Sigmoid colon (tissue), 7 donors: Measurements from ENCODE around the gene GLOD5. TPM values are rescaled to one million over a fixed set of nuclear protein-coding genes. Genes with fewer than 3 reads are reported as not detected.

Experiments used
- DNase-seq: peaks from one replicate; pipeline ENCODE4 v3.0.0-alpha.2; 2019
- H3K27ac ChIP-seq, 4 donors: fragments of 200-600 bp; sonication (generic); one replicate each; pipeline ENCODE4 v1.5.1; 2016 to 2019; ENCODE audit warnings: mild to moderate bottlenecking in 1 of 4
- H3K27me3 ChIP-seq, 3 donors: fragments of 200-600 bp; sonication (generic); one replicate each; pipeline ENCODE4 v1.5.1; 2019; ENCODE audit warnings: mild to moderate bottlenecking in 1 of 3
- H3K36me3 ChIP-seq, 4 donors: fragments of 200-600 bp; sonication (generic); one replicate each; pipeline ENCODE4 v1.5.1; 2016 to 2019
- H3K4me1 ChIP-seq, 4 donors: fragments of 200-600 bp; sonication (generic); one replicate each; pipeline ENCODE4 v1.5.1; 2017 to 2019
- H3K4me3 ChIP-seq, 4 donors: fragments of 200-600 bp; sonication (generic); one replicate each; pipeline ENCODE4 v1.5.1; 2017 to 2019; ENCODE audit warnings: mild to moderate bottlenecking in 2 of 4, moderate library complexity in 1 of 4
- H3K9me3 ChIP-seq, 4 donors: fragments of 200-600 bp in 3 of 4; sonication (generic) in 3 of 4; one replicate each; pipeline versions ENCODE4 v1.5.1 to v1.6.1; 2013 to 2019
- CTCF ChIP-seq, 4 experiments: fragments of 450-650 bp in 3 of 4; fragments of 200-600 bp in 1 of 4; IDR thresholded peaks; one replicate each; pipeline ENCODE4 v1.5.1; 2016 to 2019; ENCODE audit warnings: antibody characterized with exemption in 4 of 4, mild to moderate bottlenecking in 3 of 4, moderate library complexity in 2 of 4
- EP300 ChIP-seq, 4 donors: sonication (generic); formaldehyde crosslinking; IDR thresholded peaks; one replicate each; pipeline ENCODE4 v1.6.1; 2017; ENCODE audit warnings: antibody characterized with exemption in 4 of 4
- POLR2A ChIP-seq, 2 donors: fragments of 450-650 bp; IDR thresholded peaks; one replicate each; pipeline ENCODE4 v1.6.1; 2016; ENCODE audit warnings: antibody characterized with exemption in 2 of 2, mild to moderate bottlenecking in 2 of 2, moderate library complexity in 2 of 2
- POLR2AphosphoS5 ChIP-seq, 4 donors: sonication (generic); formaldehyde crosslinking; IDR thresholded peaks; one replicate each; pipeline ENCODE4 v1.6.1; 2017; ENCODE audit warnings: antibody characterized with exemption in 4 of 4
- WGBS, 2 donors: extraction: QIAGEN DNeasy Blood & Tissue Kit; methylation state at CpG; one replicate each; pipeline ENCODE4 v1.1.7; 2013; 5-methylcytosine and 5-hydroxymethylcytosine counted together
- intact Hi-C: fragments of 100-400 bp; cut with DNase I; formaldehyde crosslinking; loops from one replicate; pipeline ENCODE4 v1.15.1; 2023
- polyA plus RNA-seq, 3 donors: library from polyadenylated mRNA; stranded (reverse); fragments of 200-250 nt; gene quantifications; one replicate each; pipeline ENCODE4 v1.2.3, GENCODE V29; 2013
- total RNA-seq, 4 donors: library from RNA; depleted of rRNA; stranded (reverse); fragments of >200 nt; gene quantifications; one replicate each; pipeline ENCODE4 v1.1.0, GENCODE V29; 2016
- donor health status: healthy with polysubstance abuse.
- donor health status: Bipolar disorder and iron deficiency.
- donor health status: healthy.

Gene GLOD5
- total and polyA plus RNA-seq, 7 donors = 7.5 to 22.7 (median 10.8) TPM; not detected in 4

- intact Hi-C loops = loop anchor here (1.0 kb wide), 2 partner anchors 41 to 64 kb away; partner anchors contain the start of gene SUV39H1
- Histone ChIP-seq H3K4me1 (peaks cover 0 to 6% (median 2%) of the 10 kb centered on the region in 4 donors), H3K9me3 (no peaks in the 10 kb centered on the region), H3K27me3 (no peaks in the 10 kb centered on the region), H3K4me3 (peak overlapping the region; percentile 37 to 61 (median 56)), H3K36me3 (no peaks in the 10 kb centered on the region), H3K27ac (peak overlapping the region; percentile 83 to 93 (median 86))
- DNase-seq = peak; percentile 97
- 0 to 1% methylated on average over 48 of the region's 48 CpGs for WGBS, 2 donors
- no peak for TF ChIP-seq EP300 (IDR thresholded peaks at IDR 0.05)
- TF ChIP-seq POLR2AphosphoS5 (IDR thresholded peaks at IDR 0.05) = peak; percentile 52 to 82 (median 76)
- peak; percentile 57 to 66 for TF ChIP-seq POLR2A (IDR thresholded peaks at IDR 0.05)
- TF ChIP-seq CTCF (IDR thresholded peaks at IDR 0.05) = no peak
Measured at GRCh38 chrX:48737213-48737938, 24.2 kb upstream of the GLOD5 start.

GRCh38 chrX:48737940-48738339 lies 23.6 kb upstream of the GLOD5 start:
- intact Hi-C loops = loop anchor here (1.0 kb wide), 2 partner anchors 42 to 63 kb away; partner anchors contain the start of gene SUV39H1
- Histone ChIP-seq H3K4me1 (peaks cover 0 to 6% (median 2%) of the 10 kb centered on the region in 4 donors), H3K4me3 (peak overlapping the region; percentile 37 to 61 (median 56)), H3K9me3 (no peaks in the 10 kb centered on the region), H3K27me3 (no peaks in the 10 kb centered on the region), H3K36me3 (no peaks in the 10 kb centered on the region), H3K27ac (peak overlapping the region; percentile 83 to 93 (median 86))
- no peak for DNase-seq
- TF ChIP-seq CTCF (IDR thresholded peaks at IDR 0.05) (no peak), EP300 (IDR thresholded peaks at IDR 0.05) (no peak), POLR2A (IDR thresholded peaks at IDR 0.05) (no peak), POLR2AphosphoS5 (IDR thresholded peaks at IDR 0.05) (no peak)
- WGBS, 2 donors = 51 to 53% methylated on average over 7 of the region's 7 CpGs

- Histone ChIP-seq H3K27me3 (no peaks in the 10 kb centered on the region), H3K9me3 (no peaks in the 10 kb centered on the region), H3K4me1 (peaks cover 0 to 6% (median 2%) of the 10 kb centered on the region in 4 donors), H3K4me3 (no peak overlapping the region), H3K36me3 (no peaks in the 10 kb centered on the region), H3K27ac (no peak overlapping the region)
- WGBS, 2 donors = 95 to 96% methylated on average over 8 of the region's 8 CpGs
- DNase-seq = no peak
- TF ChIP-seq EP300 (IDR thresholded peaks at IDR 0.05) = no peak
- TF ChIP-seq CTCF (IDR thresholded peaks at IDR 0.05) = no peak
- no peak for TF ChIP-seq POLR2AphosphoS5 (IDR thresholded peaks at IDR 0.05)
- TF ChIP-seq POLR2A (IDR thresholded peaks at IDR 0.05) = no peak
- intact Hi-C loops = no loop called here
Measured at GRCh38 chrX:48741834-48742233, 19.7 kb upstream of the GLOD5 start.

- H3K9me3 ChIP-seq = no peaks in the 10 kb centered on the region
Measured at GRCh38 chrX:48745222-48745621, 16.3 kb upstream of the GLOD5 start.

More at GRCh38 chrX:48745222-48745621, 16.3 kb upstream of the GLOD5 start:
- no peaks in the 10 kb centered on the region for H3K36me3 ChIP-seq
- no peak overlapping the region for H3K4me3 ChIP-seq
- TF ChIP-seq EP300 (IDR thresholded peaks at IDR 0.05) = no peak
- TF ChIP-seq CTCF (IDR thresholded peaks at IDR 0.05) = no peak
- TF ChIP-seq POLR2A (IDR thresholded peaks at IDR 0.05) = no peak
- no peak for TF ChIP-seq POLR2AphosphoS5 (IDR thresholded peaks at IDR 0.05)
- no peak for DNase-seq
- no peak overlapping the region for H3K27ac ChIP-seq
- intact Hi-C loops = no loop called here
- WGBS, 2 donors = 88 to 95% methylated on average over 2 to 4 of the region's 4 CpGs
- H3K4me1 ChIP-seq = no peaks in the 10 kb centered on the region
- no peaks in the 10 kb centered on the region for H3K27me3 ChIP-seq
